HPDE6-E6E7 (cell line): Measurements from ENCODE around the gene IL24.

Source experiments
- DNase-seq: peaks from one replicate; pipeline ENCODE4 v3.0.0; 2011; ENCODE audit warnings: missing footprints; ENCODE audit errors: extremely low spot score

The IL24 gene

GRCh38 chr1:206880314-206880713 lies 16.9 kb upstream of the IL24 start:
- DNase-seq = no peak

- DNase-seq = no peak
These were observed 14.7 kb upstream of the IL24 start for GRCh38 chr1:206882555-206882954.

GRCh38 chr1:206883160-206883559 lies 14.1 kb upstream of the IL24 start:
- no peak for DNase-seq

GRCh38 chr1:206883876-206884275 lies 13.4 kb upstream of the IL24 start:
- no peak for DNase-seq

- DNase-seq = no peak
These were observed 11.7 kb upstream of the IL24 start for GRCh38 chr1:206885341-206886060.

- no peak for DNase-seq
These were observed 10.4 kb upstream of the IL24 start for GRCh38 chr1:206886831-206887230.

GRCh38 chr1:206887701-206888100 lies 9.5 kb upstream of the IL24 start:
- no peak for DNase-seq

- DNase-seq = peak; percentile 69
These were observed 6.8 kb upstream of the IL24 start for GRCh38 chr1:206890125-206891060.

- DNase-seq = no peak
These were observed 5.8 kb upstream of the IL24 start for GRCh38 chr1:206891412-206891811.

- DNase-seq = no peak
These were observed 4.8 kb upstream of the IL24 start for GRCh38 chr1:206892351-206892984.

GRCh38 chr1:206893380-206893779 lies 3.9 kb upstream of the IL24 start:
- no peak for DNase-seq

- DNase-seq = peak; percentile 88
These were observed 1.9 kb upstream of the IL24 start for GRCh38 chr1:206895325-206895724.

- DNase-seq = no peak
These were observed 1.4 kb upstream of the IL24 start for GRCh38 chr1:206895837-206896242.

- no peak for DNase-seq
These were observed 982 bp upstream of the IL24 start for GRCh38 chr1:206896261-206896660.

- no peak for DNase-seq
These were observed 1.1 kb downstream of the IL24 start for GRCh38 chr1:206898089-206898914.

- DNase-seq = no peak
These were observed 1.7 kb downstream of the IL24 start for GRCh38 chr1:206898915-206899431.

- no peak for DNase-seq
These were observed 2.5 kb downstream of the IL24 start for GRCh38 chr1:206899717-206900116.

- DNase-seq = no peak
These were observed 2.9 kb downstream of the IL24 start for GRCh38 chr1:206900149-206900548.

- no peak for DNase-seq
These were observed 4.7 kb downstream of the IL24 start for GRCh38 chr1:206901944-206902343.

- no peak for DNase-seq
These were observed 5.5 kb downstream of the IL24 start for GRCh38 chr1:206902702-206903101.

- DNase-seq = no peak
These were observed 6.4 kb downstream of the IL24 start for GRCh38 chr1:206903687-206904086.
